WERI-Rb-1 (cell line): Measurements from ENCODE around the gene ESF1.

Experiments
- DNase-seq: peaks from one replicate; pipeline ENCODE4 v3.0.0-alpha.2; 2020
- H3K27ac ChIP-seq: fragments of 250-450 bp; sonication (Bioruptor Pico); 2 replicates; pipeline ENCODE4 v1.5.1; 2020; ENCODE audit warnings: mild to moderate bottlenecking, moderate library complexity
- H3K27me3 ChIP-seq: fragments of 250-450 bp; sonication (Bioruptor Pico); 2 replicates; pipeline ENCODE4 v1.5.1; 2021; ENCODE audit warnings: mild to moderate bottlenecking, low read depth, moderate library complexity; ENCODE audit not compliant: insufficient read depth, severe bottlenecking
- H3K36me3 ChIP-seq: fragments of 250-450 bp; sonication (Bioruptor Pico); 2 replicates; pipeline ENCODE4 v1.5.1; 2020; ENCODE audit warnings: mild to moderate bottlenecking, moderate library complexity
- H3K4me3 ChIP-seq: 2 replicates; pipeline ENCODE4 v1.5.1; 2011; ENCODE audit warnings: low read depth, mild to moderate bottlenecking, control low read depth, low read length
- H3K9me3 ChIP-seq: fragments of 250-450 bp; sonication (Bioruptor Pico); 2 replicates; pipeline ENCODE4 v1.5.1; 2021; ENCODE audit warnings: mild to moderate bottlenecking, moderate library complexity; ENCODE audit not compliant: severe bottlenecking
- TF ChIP-seq, protein P1 (sequence below): IDR thresholded peaks from 2 replicates; pipeline ENCODE4 v1.5.1; 2011; ENCODE audit warnings: low read depth, mild to moderate bottlenecking, control low read depth, inconsistent platforms, low read length

The ESF1 gene

DNA sequence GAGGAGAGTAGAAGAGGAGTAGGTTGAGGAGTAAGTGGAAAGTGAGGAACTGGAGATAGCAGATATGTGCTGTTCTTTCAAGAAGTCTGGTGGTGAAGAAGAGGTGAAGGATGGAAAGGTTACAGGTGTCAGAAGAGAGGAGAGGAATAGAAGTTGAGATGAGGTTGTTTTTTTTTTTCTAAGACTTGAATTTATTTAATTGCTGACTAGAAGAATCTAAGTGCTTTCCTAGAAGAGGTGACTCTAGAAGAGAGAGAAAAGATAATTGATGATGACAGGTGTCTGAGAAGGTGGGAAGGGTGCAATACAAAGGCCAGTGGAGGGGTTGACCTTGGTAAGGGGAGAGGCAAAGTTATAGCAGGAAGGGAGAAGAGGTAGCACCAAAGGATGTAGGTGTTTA is 25.7 kb upstream of the ESF1 start:
- TF ChIP-seq, protein P1, sequence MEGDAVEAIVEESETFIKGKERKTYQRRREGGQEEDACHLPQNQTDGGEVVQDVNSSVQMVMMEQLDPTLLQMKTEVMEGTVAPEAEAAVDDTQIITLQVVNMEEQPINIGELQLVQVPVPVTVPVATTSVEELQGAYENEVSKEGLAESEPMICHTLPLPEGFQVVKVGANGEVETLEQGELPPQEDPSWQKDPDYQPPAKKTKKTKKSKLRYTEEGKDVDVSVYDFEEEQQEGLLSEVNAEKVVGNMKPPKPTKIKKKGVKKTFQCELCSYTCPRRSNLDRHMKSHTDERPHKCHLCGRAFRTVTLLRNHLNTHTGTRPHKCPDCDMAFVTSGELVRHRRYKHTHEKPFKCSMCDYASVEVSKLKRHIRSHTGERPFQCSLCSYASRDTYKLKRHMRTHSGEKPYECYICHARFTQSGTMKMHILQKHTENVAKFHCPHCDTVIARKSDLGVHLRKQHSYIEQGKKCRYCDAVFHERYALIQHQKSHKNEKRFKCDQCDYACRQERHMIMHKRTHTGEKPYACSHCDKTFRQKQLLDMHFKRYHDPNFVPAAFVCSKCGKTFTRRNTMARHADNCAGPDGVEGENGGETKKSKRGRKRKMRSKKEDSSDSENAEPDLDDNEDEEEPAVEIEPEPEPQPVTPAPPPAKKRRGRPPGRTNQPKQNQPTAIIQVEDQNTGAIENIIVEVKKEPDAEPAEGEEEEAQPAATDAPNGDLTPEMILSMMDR, result no peak

DNA sequence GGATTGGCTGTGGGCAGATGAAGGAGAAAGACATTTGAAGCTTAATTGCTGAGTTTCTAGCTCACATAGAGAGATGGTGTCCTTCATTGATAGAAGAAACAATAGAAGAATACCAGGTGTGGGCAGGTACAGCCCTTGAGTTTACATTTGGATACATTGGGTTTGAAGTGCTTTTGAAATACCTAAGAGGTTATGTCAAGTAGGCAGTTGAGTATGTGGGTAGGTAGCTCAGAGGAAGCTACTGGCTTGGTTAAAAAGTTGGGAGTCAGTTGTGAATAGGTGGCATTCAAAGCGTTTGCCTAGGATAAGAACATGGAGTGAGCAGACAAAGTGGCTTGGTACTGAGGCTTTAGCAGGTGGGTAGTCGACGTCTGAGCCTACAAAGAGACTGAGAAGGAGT is 25.1 kb upstream of the ESF1 start:
- Histone ChIP-seq H3K4me3 (no peak overlapping the region), H3K36me3 (peaks cover 64% of the 10 kb centered on the region), H3K27me3 (no peaks in the 10 kb centered on the region), H3K9me3 (no peaks in the 10 kb centered on the region), H3K27ac (no peak overlapping the region)
- TF ChIP-seq, protein P1, result no peak
- no peak for DNase-seq

More for the DNA sequence above, 25.7 kb upstream of the ESF1 start:
- DNase-seq, result no peak
- Histone ChIP-seq H3K27ac (no peak overlapping the region), H3K36me3 (peaks cover 68% of the 10 kb centered on the region), H3K27me3 (no peaks in the 10 kb centered on the region), H3K9me3 (no peaks in the 10 kb centered on the region), H3K4me3 (no peak overlapping the region)

- no peaks in the 10 kb centered on the region for H3K27me3 ChIP-seq
- H3K36me3 ChIP-seq, result peaks cover 63% of the 10 kb centered on the region
- no peaks in the 10 kb centered on the region for H3K9me3 ChIP-seq
- TF ChIP-seq, protein P1, result no peak
- H3K4me3 ChIP-seq, result no peak overlapping the region
- H3K27ac ChIP-seq, result no peak overlapping the region
- no peak for DNase-seq
Observed at GRCh38 chr20:13809373-13809772, 24.7 kb upstream of the ESF1 start.

DNA sequence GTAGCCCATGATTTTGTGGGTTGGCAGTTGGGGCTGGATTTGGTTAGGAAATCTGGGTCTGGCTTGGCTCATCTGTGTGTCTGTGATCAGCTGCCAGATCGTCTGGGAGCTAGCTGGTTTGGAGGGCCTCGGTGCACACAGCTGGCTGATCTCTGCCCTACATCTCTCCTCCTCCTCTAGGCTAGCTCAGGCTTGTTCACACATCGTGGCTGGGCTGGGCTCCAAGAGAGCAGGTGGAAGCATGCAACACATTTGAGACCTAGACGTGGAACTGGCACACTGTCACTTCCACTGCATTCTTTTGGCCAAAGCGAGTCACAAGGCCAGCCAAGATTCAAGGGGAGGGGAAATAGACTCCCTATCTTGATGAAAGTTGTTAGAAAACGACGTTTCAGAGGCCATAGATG is 16.0 kb upstream of the ESF1 start:
- Histone ChIP-seq H3K27ac (no peak overlapping the region), H3K36me3 (peaks cover 78% of the 10 kb centered on the region), H3K27me3 (no peaks in the 10 kb centered on the region), H3K9me3 (no peaks in the 10 kb centered on the region), H3K4me3 (no peak overlapping the region)
- no peak for DNase-seq
- TF ChIP-seq, protein P1, result no peak

DNA sequence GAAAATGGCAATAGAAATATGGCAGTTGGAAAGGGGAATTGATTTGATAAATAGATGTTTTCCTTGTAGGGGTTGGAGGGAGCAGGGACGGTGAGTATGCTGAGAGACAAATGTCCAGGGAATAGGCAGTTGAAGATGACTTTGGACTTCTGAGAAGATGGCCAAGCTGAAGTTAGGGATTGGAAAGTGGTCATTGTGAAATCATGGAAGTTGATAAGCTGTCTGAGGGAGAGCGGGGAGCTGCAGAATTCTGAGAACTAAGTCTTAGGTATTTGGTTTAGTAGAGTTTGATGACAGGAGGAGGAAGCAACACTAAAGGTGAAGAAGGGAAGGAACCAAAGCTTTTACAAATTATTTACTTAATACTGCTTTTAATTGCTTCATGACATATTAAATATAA is 15.3 kb upstream of the ESF1 start:
- DNase-seq, result no peak
- H3K4me3 ChIP-seq, result no peak overlapping the region
- H3K27me3 ChIP-seq, result no peaks in the 10 kb centered on the region
- H3K27ac ChIP-seq, result no peak overlapping the region
- TF ChIP-seq, protein P1, result no peak
- peaks cover 86% of the 10 kb centered on the region for H3K36me3 ChIP-seq
- H3K9me3 ChIP-seq, result no peaks in the 10 kb centered on the region

DNA sequence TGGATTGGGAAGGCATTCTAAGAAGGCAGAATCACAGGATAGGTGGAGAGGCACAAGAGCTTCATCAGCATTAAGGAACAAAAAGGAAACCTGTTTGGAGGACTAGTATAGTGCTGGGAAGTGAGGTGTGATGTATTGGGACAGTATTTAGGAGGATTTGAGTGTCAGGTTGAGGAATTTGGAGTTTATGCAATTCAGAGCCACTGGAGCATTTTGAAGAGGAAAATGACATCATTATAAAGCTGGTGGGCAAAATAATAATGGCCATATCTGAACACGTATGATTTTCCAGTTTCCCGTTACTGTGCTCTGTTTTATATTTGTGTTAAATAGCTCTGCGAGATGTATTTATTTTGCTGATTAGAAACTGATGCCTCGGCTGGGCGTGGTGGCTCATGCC is 14.3 kb upstream of the ESF1 start:
- H3K27me3 ChIP-seq, result no peaks in the 10 kb centered on the region
- H3K9me3 ChIP-seq, result no peaks in the 10 kb centered on the region
- no peak for DNase-seq
- no peak overlapping the region for H3K27ac ChIP-seq
- H3K4me3 ChIP-seq, result no peak overlapping the region
- TF ChIP-seq, protein P1, result no peak
- H3K36me3 ChIP-seq, result peaks cover 89% of the 10 kb centered on the region
